Activated CD4-positive, alpha-beta T cell treated with anti-CD3 and anti-CD28 coated beads, Interleukin-2, amount 50 U/mL, for 1 hour (primary cell): Measurements from ENCODE around the gene RGL1.

Experiments used
- DNase-seq: peaks from one replicate; pipeline ENCODE4 v3.0.0-alpha.2; 2020

RGL1 gene

GRCh38 chr1:183787704-183788103 lies 17.2 kb upstream of the RGL1 start:
- no peak for DNase-seq

GRCh38 chr1:183791319-183791718 lies 13.6 kb upstream of the RGL1 start:
- no peak for DNase-seq

- DNase-seq: no peak
Observed at GRCh38 chr1:183792300-183792699, 12.6 kb upstream of the RGL1 start.

- DNase-seq: no peak
Observed at GRCh38 chr1:183794088-183794487, 10.8 kb upstream of the RGL1 start.

- DNase-seq: no peak
Observed at GRCh38 chr1:183800449-183800848, 4.5 kb upstream of the RGL1 start.

- no peak for DNase-seq
Observed at GRCh38 chr1:183801649-183802048, 3.3 kb upstream of the RGL1 start.

- no peak for DNase-seq
Observed at GRCh38 chr1:183804387-183804786, 533 bp upstream of the RGL1 start.

GRCh38 chr1:183806125-183806524 lies 1.2 kb downstream of the RGL1 start:
- DNase-seq: no peak

- DNase-seq: no peak
Observed at GRCh38 chr1:183806675-183807074, 1.8 kb downstream of the RGL1 start.

- no peak for DNase-seq
Observed at GRCh38 chr1:183807549-183808168, 2.7 kb downstream of the RGL1 start.

- no peak for DNase-seq
Observed at GRCh38 chr1:183808296-183809027, 3.5 kb downstream of the RGL1 start.

- no peak for DNase-seq
Observed at GRCh38 chr1:183810121-183810520, 5.2 kb downstream of the RGL1 start.

- DNase-seq: no peak
Observed at GRCh38 chr1:183810756-183811544, 6.0 kb downstream of the RGL1 start.

GRCh38 chr1:183812128-183812527 lies 7.2 kb downstream of the RGL1 start:
- no peak for DNase-seq

- no peak for DNase-seq
Observed at GRCh38 chr1:183812686-183813569, 8.0 kb downstream of the RGL1 start.

GRCh38 chr1:183814121-183814681 lies 9.3 kb downstream of the RGL1 start:
- DNase-seq: no peak

- DNase-seq: no peak
Observed at GRCh38 chr1:183816110-183816509, 11.2 kb downstream of the RGL1 start.

- no peak for DNase-seq
Observed at GRCh38 chr1:183817576-183818288, 12.8 kb downstream of the RGL1 start.

GRCh38 chr1:183819059-183819458 lies 14.1 kb downstream of the RGL1 start:
- DNase-seq: no peak

GRCh38 chr1:183821309-183821888 lies 16.5 kb downstream of the RGL1 start:
- DNase-seq: no peak

- no peak for DNase-seq
Observed at GRCh38 chr1:183821889-183822611, 17.1 kb downstream of the RGL1 start.
